HFF-Myc (cell line): Measurements from ENCODE around the gene PGAM2.

Experiments used
- DNase-seq: peaks from one replicate; pipeline ENCODE4 v3.0.0-alpha.2; 2011; ENCODE audit warnings: low read depth; ENCODE audit errors: extremely low read depth
- H3K4me3 ChIP-seq: replicated peaks from 2 replicates; pipeline ENCODE4 v1.5.1; 2011; ENCODE audit warnings: low read depth, mild to moderate bottlenecking, control low read depth, low read length
- TF ChIP-seq, protein P1 (sequence below): IDR thresholded peaks from 2 replicates; pipeline ENCODE4 v1.5.1; 2012; ENCODE audit warnings: mild to moderate bottlenecking, low read depth, low read length, control low read depth; ENCODE audit errors: missing control alignments

PGAM2 gene

DNA sequence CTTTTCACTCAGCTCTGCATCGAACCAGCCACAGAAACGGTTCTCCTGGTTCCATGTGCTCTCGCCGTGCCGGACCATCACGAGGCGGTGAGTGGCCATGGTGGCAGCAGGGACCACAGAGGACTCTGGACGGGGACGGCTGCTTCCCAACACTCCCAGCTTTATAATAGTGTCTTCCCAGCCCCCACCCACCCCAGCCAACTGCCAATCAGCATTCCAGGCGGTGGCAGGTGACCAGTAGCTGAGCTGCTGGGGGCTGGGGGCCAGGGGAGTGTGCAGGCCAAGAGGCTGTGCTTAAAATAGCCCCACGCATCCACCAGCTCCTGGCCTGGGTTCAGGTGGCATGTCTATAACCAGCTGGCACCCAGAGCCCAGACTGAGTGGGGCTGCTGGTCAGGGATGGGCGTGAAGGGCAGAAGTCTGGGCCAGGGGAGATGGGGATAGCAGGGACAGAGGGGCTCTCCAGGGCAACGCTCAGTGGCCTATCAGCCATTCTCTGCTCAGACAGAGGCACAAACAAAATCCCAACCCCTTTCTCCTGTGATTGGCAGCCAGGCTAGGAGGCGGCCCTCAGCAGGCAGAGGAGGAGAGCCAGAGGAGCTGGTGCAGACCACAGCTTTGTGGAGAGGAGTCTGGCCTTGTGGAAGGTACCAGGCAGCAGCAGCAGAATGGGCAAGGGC is at the start of gene PGAM2:
PGAM2 (minus strand) TSS at position 137 of the 680 bp plus-strand sequence; CDS start at position 99, 38 bp downstream.
- no peak for DNase-seq
- TF ChIP-seq, protein P1, sequence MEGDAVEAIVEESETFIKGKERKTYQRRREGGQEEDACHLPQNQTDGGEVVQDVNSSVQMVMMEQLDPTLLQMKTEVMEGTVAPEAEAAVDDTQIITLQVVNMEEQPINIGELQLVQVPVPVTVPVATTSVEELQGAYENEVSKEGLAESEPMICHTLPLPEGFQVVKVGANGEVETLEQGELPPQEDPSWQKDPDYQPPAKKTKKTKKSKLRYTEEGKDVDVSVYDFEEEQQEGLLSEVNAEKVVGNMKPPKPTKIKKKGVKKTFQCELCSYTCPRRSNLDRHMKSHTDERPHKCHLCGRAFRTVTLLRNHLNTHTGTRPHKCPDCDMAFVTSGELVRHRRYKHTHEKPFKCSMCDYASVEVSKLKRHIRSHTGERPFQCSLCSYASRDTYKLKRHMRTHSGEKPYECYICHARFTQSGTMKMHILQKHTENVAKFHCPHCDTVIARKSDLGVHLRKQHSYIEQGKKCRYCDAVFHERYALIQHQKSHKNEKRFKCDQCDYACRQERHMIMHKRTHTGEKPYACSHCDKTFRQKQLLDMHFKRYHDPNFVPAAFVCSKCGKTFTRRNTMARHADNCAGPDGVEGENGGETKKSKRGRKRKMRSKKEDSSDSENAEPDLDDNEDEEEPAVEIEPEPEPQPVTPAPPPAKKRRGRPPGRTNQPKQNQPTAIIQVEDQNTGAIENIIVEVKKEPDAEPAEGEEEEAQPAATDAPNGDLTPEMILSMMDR, result no peak
- H3K4me3 ChIP-seq, result no peak within 1 kb of the TSS

DNA sequence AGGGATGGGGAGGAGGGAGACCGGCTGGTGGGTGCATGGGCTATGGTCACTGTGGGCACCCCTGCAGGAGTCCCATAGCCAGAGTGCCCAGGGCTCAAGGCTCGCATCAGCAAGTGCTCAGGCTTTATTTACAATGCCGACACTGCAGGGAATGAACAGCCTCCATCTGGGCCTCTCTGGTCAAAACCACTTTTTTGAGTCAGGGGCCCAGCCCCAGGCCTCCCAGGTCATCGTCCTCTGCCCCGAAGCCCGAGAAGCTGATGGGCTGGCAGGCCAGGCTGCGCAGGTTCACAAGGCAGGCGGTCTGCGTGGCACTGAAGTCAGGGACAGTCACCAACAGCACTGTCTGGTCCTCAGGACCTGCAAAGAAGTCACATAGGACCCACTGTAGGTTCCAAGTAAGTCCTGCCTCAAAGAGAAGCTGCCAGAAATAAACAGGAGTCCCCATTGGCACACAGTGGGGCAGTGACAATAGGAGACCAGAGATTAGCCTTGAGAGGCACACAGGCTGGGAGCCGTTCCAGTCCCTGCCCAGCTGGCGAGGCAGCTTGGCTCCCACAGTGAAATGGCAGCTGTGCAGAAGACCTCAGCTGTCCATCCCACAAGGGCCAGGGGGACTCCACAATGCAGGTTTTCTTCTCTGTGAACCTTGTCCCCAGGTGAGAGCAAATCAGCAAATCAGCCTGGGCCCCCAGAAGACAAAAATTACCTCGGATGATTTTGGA is 49.4 kb upstream of the PGAM2 start:
- TF ChIP-seq, protein P1, result no peak
- DNase-seq, result no peak
- H3K4me3 ChIP-seq, result no peak overlapping the region

DNA sequence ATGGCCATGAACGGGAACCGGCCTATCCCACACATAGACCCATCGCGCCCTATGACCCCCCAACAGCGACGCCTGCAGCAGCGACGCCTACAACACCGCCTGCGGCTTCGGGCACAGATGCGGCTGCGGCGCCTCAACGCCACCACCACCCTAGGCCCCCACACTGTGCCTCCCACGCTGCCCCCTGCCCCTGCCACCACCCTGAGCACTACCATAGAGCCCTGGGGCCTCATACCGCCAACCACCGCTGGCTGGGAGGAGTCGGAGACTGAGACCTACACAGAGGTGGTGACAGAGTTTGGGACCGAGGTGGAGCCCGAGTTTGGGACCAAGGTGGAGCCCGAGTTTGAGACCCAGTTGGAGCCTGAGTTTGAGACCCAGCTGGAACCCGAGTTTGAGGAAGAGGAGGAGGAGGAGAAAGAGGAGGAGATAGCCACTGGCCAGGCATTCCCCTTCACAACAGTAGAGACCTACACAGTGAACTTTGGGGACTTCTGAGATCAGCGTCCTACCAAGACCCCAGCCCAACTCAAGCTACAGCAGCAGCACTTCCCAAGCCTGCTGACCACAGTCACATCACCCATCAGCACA is 48.5 kb upstream of the PGAM2 start:
- TF ChIP-seq, protein P1, result no peak
- no peak overlapping the region for H3K4me3 ChIP-seq
- DNase-seq, result no peak

DNA sequence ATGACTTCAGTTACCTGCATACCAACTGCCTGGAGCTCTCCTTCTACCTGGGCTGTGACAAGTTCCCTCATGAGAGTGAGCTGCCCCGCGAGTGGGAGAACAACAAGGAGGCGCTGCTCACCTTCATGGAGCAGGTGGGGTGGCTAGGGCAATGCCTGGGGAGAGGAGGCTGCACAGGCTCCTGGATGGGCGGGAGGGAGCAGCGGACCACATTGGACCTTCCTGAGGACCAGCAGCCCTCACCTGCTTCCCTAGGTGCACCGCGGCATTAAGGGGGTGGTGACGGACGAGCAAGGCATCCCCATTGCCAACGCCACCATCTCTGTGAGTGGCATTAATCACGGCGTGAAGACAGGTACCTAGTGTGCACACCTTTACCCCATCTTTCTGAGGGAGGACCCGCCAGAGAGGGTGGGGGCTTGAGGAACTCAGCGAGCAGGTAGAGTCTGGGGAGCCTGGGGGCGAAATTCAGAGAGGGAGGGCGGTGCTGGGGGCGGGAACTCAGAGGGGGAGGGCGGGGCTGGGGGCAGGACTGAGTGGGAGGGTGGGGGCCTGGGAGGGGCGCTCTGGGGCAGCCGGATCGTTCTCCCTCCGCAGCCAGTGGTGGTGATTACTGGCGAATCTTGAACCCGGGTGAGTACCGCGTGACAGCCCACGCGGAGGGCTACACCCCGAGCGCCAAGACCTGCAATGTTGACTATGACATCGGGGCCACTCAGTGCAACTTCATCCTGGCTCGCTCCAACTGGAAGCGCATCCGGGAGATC is 47.8 kb upstream of the PGAM2 start:
- TF ChIP-seq, protein P1, result no peak
- no peak for DNase-seq
- H3K4me3 ChIP-seq, result no peak overlapping the region

DNA sequence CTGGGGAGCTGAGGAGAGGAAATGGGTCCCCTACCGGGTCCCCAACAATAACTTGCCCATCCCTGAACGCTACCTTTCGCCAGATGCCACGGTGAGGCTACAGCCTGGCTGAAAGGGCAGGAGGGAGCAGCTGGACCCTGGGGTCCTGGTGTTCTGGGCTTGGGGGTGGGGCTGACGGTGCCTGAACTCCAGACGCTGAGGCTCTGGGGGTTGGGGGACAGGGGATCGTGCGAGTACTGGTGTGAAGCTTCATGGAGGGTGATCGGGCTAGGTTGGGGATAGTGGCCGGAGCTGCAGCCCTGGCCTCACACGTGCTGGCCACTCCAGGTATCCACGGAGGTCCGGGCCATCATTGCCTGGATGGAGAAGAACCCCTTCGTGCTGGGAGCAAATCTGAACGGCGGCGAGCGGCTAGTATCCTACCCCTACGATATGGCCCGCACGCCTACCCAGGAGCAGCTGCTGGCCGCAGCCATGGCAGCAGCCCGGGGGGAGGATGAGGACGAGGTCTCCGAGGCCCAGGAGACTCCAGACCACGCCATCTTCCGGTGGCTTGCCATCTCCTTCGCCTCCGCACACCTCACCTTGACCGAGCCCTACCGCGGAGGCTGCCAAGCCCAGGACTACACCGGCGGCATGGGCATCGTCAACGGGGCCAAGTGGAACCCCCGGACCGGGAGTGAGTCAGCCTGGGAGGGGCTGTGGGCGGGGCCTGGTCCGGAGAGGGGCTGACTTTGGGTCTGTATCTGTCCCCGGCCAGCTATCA is 47.0 kb upstream of the PGAM2 start:
- TF ChIP-seq, protein P1, result no peak
- DNase-seq, result no peak
- no peak overlapping the region for H3K4me3 ChIP-seq

DNA sequence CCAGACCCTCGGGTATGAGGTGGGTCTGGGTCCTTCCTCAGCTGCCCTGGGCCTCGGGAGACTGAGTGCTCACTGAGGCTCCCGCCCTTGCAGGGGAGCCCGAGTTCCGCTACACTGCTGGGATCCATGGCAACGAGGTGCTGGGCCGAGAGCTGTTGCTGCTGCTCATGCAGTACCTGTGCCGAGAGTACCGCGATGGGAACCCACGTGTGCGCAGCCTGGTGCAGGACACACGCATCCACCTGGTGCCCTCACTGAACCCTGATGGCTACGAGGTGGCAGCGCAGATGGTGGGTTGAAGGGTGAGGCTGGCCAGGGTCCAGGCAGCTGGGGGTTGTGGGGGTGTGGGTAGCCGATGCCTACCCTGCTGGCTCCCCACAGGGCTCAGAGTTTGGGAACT is 46.4 kb upstream of the PGAM2 start:
- TF ChIP-seq, protein P1, result no peak
- DNase-seq, result no peak
- no peak overlapping the region for H3K4me3 ChIP-seq
